AG09319 (cell line): ENCODE results near the gene UNC5A.

Source experiments
- DNase-seq: peaks from one replicate; pipeline ENCODE4 v3.0.0-alpha.2; 2010; ENCODE audit warnings: low read depth; ENCODE audit errors: extremely low read depth
- CTCF ChIP-seq: IDR thresholded peaks from 2 replicates; pipeline ENCODE4 v1.5.1; 2011; ENCODE audit warnings: low read depth, mild to moderate bottlenecking, inconsistent platforms, low read length, moderate library complexity

UNC5A gene

GRCh38 chr5:176899946-176900779 lies 89.8 kb downstream of the UNC5A start:
- no peak for DNase-seq
- TF ChIP-seq CTCF: no peak

- TF ChIP-seq CTCF: no peak
These were observed 90.4 kb downstream of the UNC5A start for GRCh38 chr5:176900780-176901204.

GRCh38 chr5:176901260-176902101 lies 91.1 kb downstream of the UNC5A start:
- no peak for DNase-seq
- no peak for TF ChIP-seq CTCF

More at GRCh38 chr5:176900780-176901204, 90.4 kb downstream of the UNC5A start:
- DNase-seq: no peak

- TF ChIP-seq CTCF: no peak
- no peak for DNase-seq
These were observed 91.9 kb downstream of the UNC5A start for GRCh38 chr5:176902102-176902814.

- no peak for TF ChIP-seq CTCF
- no peak for DNase-seq
These were observed 92.7 kb downstream of the UNC5A start for GRCh38 chr5:176902911-176903664.

- DNase-seq: no peak
- no peak for TF ChIP-seq CTCF
These were observed 93.9 kb downstream of the UNC5A start for GRCh38 chr5:176904276-176904675.
